GM13977 (cell line): ENCODE measurements around the gene CITED1.

Source experiments
- DNase-seq: peaks from one replicate; pipeline ENCODE4 v3.0.0; 2012; ENCODE audit warnings: low spot score
- in situ Hi-C: fragments of 300-500 bp; cut with MboI; formaldehyde crosslinking; loops from one replicate; pipeline ENCODE4 v1.12.0; 2022; ENCODE audit warnings: low sequenced_read_pairs, low pct_unique_long_range_greater_than_20kb, mixed read lengths, inconsistent platforms; ENCODE audit not compliant: unreplicated experiment
- TF ChIP-seq, protein P1 (sequence below): IDR thresholded peaks from 2 replicates; pipeline ENCODE4 v1.5.1; 2012; ENCODE audit warnings: mild to moderate bottlenecking, control low read depth; ENCODE audit not compliant: insufficient read depth; ENCODE audit errors: extremely low read depth, missing control alignments

CITED1 gene

DNA sequence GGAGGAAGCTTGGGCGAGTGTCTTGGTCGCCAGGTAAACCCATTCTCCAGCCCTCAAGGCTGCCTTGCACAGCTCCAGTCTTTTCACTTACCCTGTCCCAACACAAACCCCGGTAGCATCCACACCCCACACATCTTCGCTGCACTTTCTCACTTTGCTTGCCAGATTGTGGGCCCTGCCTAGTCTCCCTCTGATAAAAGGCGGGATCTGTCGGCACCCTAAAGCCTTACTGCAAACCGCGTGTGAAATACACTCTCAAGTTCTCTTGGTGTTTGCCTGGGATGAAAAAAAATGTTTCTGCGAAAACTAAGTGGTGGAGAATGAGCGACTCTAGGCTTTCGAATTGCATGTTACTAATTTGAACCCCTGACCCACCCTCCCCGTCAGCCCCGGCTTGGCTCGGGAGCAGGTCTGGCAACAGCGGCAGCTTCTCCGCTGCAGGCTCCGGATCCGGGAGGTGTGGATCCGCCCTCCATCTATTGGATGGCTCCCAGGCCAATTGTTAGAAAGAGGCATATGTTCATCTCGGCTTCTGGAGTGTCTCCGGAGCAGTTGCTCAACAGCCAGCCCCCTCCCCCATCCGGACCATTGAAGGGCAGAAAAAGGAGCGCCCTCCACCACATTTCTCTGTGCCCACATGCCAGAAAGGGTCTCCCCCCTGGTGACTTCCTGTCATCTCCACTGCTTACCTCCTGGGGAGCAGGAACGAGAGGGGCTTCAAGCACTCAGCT lies 3.0 kb upstream of the CITED1 start:
- TF ChIP-seq, protein P1, sequence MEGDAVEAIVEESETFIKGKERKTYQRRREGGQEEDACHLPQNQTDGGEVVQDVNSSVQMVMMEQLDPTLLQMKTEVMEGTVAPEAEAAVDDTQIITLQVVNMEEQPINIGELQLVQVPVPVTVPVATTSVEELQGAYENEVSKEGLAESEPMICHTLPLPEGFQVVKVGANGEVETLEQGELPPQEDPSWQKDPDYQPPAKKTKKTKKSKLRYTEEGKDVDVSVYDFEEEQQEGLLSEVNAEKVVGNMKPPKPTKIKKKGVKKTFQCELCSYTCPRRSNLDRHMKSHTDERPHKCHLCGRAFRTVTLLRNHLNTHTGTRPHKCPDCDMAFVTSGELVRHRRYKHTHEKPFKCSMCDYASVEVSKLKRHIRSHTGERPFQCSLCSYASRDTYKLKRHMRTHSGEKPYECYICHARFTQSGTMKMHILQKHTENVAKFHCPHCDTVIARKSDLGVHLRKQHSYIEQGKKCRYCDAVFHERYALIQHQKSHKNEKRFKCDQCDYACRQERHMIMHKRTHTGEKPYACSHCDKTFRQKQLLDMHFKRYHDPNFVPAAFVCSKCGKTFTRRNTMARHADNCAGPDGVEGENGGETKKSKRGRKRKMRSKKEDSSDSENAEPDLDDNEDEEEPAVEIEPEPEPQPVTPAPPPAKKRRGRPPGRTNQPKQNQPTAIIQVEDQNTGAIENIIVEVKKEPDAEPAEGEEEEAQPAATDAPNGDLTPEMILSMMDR = no peak
- peak; percentile 64 for DNase-seq
- in situ Hi-C loops = no loop called here

DNA sequence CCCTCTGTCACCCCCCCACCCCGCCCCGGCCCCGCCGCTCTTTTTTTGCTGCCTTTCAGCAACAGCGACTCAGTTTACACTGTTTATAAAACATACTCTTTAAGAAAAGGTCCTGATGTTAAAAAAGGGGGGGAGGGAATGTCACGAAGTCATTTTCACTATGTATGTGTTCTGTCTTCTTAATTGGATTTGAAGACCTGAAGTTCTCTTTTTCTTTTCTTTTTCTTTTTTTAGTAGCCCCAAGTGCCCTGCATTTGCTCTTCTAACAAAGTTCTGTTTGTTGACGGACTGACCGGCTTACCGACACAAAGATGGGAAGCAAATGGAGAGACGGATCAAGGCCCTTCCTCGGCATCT lies 2.5 kb upstream of the CITED1 start:
- TF ChIP-seq, protein P1 = no peak
- no peak for DNase-seq
- in situ Hi-C loops = no loop called here

DNA sequence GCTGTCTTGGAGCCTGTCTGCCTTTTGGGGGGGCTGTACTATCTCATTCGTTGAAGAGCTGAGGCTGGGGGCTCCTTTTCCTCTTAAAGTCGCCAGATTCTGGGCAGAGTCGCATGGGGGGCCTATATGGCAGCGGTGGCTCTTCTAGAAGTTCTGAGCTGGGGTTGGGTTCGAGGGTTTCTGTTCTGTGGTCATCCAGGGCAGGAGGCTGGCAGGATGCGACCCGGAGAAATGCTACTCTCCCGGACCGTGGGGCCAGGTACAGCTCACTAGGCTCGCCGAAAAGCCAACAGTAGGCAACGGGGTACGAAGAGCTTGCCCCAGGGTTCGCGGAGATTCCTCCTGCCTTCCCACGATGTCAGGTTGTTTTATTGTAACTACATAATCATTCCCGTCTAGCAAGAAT lies 1.9 kb upstream of the CITED1 start:
- in situ Hi-C loops = no loop called here
- TF ChIP-seq, protein P1 = no peak
- DNase-seq = no peak

DNA sequence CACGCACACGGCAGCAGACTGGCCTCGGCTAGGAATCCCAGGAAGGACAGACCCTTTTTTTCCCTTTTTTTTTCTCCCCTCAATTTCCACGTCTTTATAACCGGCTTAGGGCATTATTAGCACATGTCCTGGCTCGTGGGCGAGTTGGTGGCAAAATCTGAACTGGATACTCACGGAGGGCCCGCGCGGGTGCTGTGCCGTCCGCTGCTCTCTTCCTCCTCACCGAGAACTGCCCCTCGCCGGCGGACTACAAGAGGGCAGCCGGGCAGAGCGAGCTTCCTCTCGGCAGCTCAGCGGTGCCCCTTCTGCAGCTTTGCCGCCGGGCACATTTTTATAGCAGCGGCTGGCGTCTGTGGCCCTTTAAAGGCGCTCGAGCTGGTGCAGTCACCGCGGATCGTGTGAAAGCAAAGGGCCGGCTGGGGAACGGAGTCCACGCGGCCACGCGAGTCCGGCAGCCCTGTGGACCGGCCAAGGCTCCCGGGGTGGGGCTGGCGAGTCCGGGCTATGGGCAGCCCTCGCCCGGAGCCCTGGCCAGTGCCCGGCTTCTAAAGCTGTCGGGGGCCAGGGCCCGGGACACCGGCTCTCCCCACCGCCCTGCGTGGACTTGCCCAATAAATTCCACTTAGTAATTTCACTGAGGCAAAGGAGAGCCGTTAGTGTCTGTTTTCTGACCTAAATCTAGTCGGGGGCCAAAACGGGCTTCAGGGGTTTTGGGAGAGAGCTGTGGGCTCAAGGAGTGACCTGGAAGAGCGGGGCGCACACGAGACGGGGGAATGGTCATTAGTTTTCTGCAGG lies 1.3 kb upstream of the CITED1 start:
- DNase-seq = peak; percentile 67
- in situ Hi-C loops = no loop called here

DNA sequence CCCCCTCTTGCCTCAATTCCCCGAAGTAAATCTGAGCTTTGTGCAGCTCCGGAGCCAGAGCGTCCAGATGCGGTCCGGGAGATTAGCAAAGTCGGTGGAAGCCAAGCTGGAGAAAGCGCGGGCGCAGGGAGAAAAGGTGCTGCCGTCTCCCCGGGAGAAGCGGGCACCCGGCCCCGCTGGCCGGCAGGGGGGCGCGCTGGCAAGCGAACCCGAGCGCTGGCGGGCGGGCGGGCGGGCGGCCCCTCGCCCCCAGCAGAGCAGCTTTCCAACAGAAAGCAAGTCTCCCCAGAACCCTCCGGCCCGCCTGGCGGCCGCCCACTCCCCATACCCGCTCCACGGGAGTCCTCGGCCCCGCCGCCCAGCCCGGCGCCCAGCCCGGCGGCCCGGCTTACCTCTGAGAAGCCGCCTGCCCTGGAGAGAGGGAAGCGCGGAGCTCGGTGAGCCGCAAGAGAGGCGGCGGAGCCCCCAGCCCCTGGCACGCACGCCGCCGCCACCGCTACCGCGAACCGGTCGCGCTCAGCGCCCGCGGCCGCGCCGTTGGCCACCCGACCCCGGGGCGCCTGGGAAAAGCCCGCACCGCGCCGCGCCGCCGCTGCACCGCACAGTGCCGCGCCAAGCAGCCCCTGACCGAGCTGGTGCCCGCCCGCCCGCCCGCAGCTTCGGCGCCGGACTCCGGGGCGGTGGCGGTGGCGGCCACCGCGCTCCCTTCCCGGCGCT lies 529 bp upstream of the CITED1 start:
- no peak for DNase-seq
- TF ChIP-seq, protein P1 = no peak
- in situ Hi-C loops = no loop called here

More for the DNA sequence above, 1.3 kb upstream of the CITED1 start:
- TF ChIP-seq, protein P1 = no peak

DNA sequence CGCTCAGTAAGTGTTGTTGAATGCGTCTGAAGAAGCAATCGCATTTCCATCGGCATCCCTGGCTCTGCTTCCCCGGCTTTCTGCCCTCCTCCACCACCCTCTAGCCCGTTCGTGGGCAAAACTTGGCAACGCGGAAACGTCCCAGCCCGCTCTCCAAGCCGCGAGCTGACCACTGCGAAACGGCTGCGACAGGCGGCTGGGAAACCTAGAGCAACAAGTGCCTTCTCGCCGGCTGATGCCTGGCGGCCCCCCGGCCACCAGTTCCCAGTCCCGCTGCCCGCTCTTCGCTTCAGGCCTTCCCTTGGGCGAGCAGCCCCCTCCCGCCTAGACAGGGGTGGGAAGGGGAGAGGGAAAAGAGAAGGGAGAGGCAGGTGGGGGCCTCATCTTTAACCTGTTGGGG lies 837 bp downstream of the CITED1 start:
- TF ChIP-seq, protein P1 = no peak
- in situ Hi-C loops = no loop called here
- no peak for DNase-seq
